T47D (cell line): Measurements from ENCODE around the gene RCHY1.
"Not testable (repeated sequence)": the region's sequence is repeated elsewhere in the genome, so short reads cannot be mapped to it uniquely, and the experiment has no call there.

ENCODE experiments used
- DNase-seq, 2 experiments: peaks; one replicate each; pipeline versions ENCODE4 v3.0.0 to v3.0.0-alpha.2; 2011 to 2012; ENCODE audit warnings: low read depth in 1 of 2, low spot score in 1 of 2
- JUND ChIP-seq: IDR thresholded peaks from 2 replicates; pipeline ENCODE4 v1.6.1; 2012; ENCODE audit warnings: low read depth
- in situ Hi-C: cut with HindIII; loops from 2 replicates; pipeline ENCODE4 v1.10.0; 2016; ENCODE audit warnings: low sequenced_read_pairs, low pct_unique_long_range_greater_than_20kb

Gene RCHY1

DNA sequence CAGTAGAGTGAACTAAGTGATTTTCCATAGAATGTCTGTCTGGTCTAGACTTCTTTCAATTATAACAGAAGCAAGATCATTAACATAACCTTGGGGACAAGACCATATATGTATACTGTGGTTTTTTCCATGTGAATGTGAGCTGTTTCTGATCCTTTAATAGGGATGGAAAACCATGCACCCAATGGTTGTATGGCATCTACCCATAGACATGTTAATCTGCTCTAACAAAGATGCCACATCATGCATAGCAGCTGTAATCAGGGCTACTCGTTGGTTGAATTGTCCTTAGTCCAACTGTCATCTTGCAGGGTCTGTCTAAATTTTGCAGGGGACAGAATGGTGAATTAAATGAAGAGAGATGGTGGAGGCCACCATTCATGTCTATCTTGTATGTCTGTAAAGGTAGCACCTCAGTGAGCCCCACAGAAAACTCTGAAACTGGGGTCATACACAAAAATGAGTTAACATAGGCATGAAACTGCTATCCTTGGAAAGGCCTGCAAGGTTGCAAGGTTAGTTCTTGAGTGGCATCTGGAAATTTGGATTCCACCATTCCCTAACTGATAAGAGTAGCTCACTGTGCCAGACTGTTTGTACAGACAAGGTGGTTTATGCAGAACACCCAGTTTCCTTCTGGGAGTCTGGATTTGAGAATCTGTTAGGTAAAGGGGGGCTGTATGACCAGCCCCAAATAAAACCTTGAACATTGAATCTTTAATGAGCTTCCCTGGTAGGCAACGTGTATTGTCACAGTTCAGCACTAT, 16.5 kb upstream of the RCHY1 start:
- in situ Hi-C loops, result no loop called here
- DNase-seq, result no peak

GRCh38 chr4:75527482-75527881, 13.3 kb upstream of the RCHY1 start:
- no peak for TF ChIP-seq JUND
- no peak for DNase-seq
- in situ Hi-C loops, result no loop called here

More for the DNA sequence above, 16.5 kb upstream of the RCHY1 start:
- no peak for TF ChIP-seq JUND

GRCh38 chr4:75525910-75526309, 11.7 kb upstream of the RCHY1 start:
- in situ Hi-C loops, result no loop called here
- no peak for DNase-seq
- TF ChIP-seq JUND, result no peak

DNA sequence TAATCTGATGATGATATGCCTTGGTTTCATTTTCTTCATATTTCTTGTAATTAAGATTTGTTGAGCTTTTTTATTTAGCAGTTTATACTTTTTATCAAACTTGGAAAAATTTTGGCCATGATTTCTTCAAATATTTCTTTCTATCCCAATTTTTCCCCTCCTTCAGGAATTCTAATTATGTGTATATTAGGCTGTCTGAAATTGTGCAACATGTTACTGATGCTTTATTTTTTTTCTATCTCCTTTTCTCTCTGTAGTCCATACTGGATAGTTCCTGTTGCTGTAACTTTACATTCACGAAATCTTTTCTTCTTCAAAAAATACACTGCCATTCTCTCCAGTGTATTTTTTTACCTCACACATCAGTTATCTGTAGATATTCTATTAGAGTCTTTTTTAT, 10.9 kb upstream of the RCHY1 start:
- no peak for TF ChIP-seq JUND
- in situ Hi-C loops, result no loop called here

GRCh38 chr4:75519452-75519851, 5.2 kb upstream of the RCHY1 start:
- in situ Hi-C loops, DNase-seq: not testable (repeated sequence)

More for the DNA sequence above, 10.9 kb upstream of the RCHY1 start:
- no peak for DNase-seq

DNA sequence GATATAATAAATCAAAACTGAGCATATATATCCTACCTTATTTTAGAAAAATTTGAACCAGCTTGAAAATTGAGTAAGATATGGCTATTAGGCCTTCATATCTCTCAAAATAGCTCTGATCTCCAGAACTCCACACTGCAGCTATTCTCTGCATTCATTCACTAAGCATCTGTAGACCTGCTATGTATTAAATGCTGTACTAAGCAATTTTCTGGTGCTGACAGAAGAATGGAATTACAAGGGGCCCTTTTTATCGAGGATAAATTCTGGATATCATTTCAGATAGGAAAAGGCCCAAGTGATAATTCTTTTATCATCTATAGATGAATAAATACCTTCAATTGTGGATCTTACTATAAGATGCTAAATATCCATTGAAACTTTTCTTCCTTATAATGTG, 1.9 kb upstream of the RCHY1 start:
- no peak for TF ChIP-seq JUND
- DNase-seq, result no peak
- in situ Hi-C loops, result no loop called here

DNA sequence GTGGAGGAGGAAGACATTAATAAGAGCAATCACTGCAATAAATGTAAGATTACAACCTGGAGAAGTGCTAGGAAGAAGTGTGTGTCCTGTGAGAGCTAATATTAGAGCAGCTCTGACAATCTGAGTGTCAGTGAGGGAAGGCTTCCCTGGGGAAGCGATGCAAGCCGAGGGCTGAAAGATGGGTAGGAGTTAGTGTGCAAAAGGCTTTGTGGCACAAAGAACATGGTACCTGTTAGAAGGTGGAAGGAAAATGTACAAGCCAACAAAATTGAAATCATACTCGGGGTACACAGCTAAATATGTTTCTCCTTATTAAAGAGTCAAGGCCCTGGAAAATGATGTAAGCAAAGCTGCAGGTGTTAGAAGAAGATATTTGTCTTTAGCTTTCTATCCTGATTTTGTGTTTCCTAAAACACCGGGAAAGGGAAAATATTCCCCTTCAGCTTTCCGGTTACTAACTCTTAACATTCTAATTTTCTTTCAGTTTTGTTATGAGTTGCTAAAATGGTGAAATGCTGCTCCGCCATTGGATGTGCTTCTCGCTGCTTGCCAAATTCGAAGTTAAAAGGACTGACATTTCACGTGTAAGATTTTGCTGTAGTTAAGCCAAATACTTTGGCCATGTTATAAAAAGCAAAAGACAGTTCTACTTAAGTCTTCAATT, 878 bp upstream of the RCHY1 start:
- in situ Hi-C loops, result no loop called here
- TF ChIP-seq JUND, result no peak
- DNase-seq, result no peak

- TF ChIP-seq JUND, result no peak
- in situ Hi-C loops, result no loop called here
- DNase-seq, result no peak
Observed at GRCh38 chr4:75513526-75514130, 575 bp downstream of the RCHY1 start.

GRCh38 chr4:75512386-75513211, 1.6 kb downstream of the RCHY1 start:
- in situ Hi-C loops, result no loop called here
- no peak for DNase-seq
- no peak for TF ChIP-seq JUND

DNA sequence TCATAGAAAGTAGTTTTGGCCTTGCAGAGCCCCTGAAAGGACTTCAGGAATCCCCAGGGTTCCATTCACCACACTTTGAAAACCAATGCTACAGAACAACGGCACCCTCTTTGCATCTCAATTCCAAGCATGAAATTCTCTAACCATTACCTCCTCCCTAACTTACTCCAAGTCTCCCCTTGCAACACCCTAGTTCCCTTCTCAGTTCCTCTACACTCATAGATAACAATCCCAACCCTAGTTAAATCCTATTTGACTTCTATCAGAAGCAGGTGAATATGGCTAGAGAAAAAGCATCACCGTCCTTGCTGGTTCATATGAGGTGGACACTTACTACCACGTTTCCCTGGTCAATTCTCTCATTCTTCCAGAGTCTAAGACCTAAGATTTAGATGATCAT, 2.4 kb downstream of the RCHY1 start:
- DNase-seq, result no peak
- in situ Hi-C loops, result no loop called here
- no peak for TF ChIP-seq JUND

DNA sequence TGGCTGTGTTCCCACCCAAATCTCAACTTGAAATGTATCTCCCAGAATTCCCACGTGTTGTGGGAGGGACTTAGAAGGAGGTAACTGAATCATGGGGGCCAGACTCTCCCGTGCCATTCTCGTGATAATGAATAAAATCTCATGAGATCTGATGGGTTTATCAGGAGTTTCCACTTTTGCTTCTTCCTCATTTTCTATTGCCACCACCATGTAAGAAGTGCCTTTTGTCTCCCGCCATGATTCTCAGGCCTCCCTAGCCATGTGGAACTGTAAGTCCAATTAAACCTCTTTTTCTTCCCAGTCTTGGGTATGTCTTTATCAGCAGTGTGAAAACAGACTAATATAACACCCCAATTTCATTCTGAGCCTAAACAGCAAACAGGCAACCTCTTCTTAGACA, 4.6 kb downstream of the RCHY1 start:
- DNase-seq, in situ Hi-C loops: not testable (repeated sequence)

DNA sequence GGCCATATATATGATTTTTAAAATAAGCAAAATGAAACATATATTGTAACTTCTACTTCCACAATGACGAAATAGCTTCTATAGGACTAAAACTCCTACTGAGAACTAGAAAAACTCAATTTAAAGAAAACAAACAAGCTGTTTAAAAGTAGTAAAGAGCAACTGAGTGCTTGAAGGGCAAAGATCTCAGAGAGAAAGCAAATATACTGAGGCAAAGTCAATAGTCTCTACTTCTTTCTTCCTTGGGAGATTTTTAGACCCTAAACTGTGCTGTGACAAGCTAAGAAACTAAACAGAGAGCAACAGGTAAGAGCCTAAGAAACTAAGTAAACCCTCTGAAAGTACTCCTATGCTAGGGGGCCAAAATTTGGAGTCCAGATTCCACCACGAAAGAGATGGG, 8.6 kb downstream of the RCHY1 start:
- no peak for DNase-seq
- in situ Hi-C loops, result no loop called here
- no peak for TF ChIP-seq JUND

- no peak for TF ChIP-seq JUND
- in situ Hi-C loops, result no loop called here
- DNase-seq, result no peak
Observed at GRCh38 chr4:75502671-75503070, 11.5 kb downstream of the RCHY1 start.
